ENCODE measurements around the gene ALDH5A1. TPM values are rescaled to one million over a fixed set of nuclear protein-coding genes. Genes with fewer than 3 reads are reported as not detected.

ALDH5A1 gene
- polyA plus RNA-seq, 1 donor (not counting 4 experiments of a cell fraction or from before 2014, with no cell fraction given) = 0.45 TPM

GRCh38 chr6:24504287-24504648 is 9.5 kb downstream of the ALDH5A1 start:
- no peak for FAIRE-seq
- H3K27ac ChIP-seq (ENCODE audit: control insufficient read depth, insufficient read depth, low read length) = no peak overlapping the region
- H3K79me2 ChIP-seq (ENCODE audit: control insufficient read depth, insufficient read depth, low read length) = no peaks in the 10 kb centered on the region
- H3K27me3 ChIP-seq (ENCODE audit: control insufficient read depth, extremely low read depth, insufficient read depth, low read length) = no peaks in the 10 kb centered on the region
- no peaks in the 10 kb centered on the region for H3K9me1 ChIP-seq (ENCODE audit: control insufficient read depth, extremely low read depth, insufficient read depth, low read length)
- H3K4me3 ChIP-seq (ENCODE audit: control insufficient read depth in 2 of 3, extremely low read depth in 1 of 3, insufficient read depth in 2 of 3, low read depth in 1 of 3, low read length in 3 of 3) = no peak overlapping the region
- H3K9ac ChIP-seq (ENCODE audit: control insufficient read depth, extremely low read depth, insufficient read depth, low read length) = no peak overlapping the region
- no peak overlapping the region for H3K4me2 ChIP-seq (ENCODE audit: control insufficient read depth, extremely low read depth, insufficient read depth, low read depth, low read length)
- DNase-seq (ENCODE audit: low read depth, low spot score) = no peak
- TF ChIP-seq EZH2 (IDR thresholded peaks at IDR 0.05; ENCODE audit: low read length) (no peak), CTCF (optimal IDR thresholded peaks at IDR 0.05 in 1 of 3, IDR thresholded peaks at IDR 0.05 in 1 of 3, conservative IDR thresholded peaks at IDR 0.05 in 1 of 3; ENCODE audit: extremely low read depth in 1 of 3, insufficient read depth in 2 of 3, low read length in 3 of 3) (no peak)
- no peaks in the 10 kb centered on the region for H3K4me1 ChIP-seq (ENCODE audit: control insufficient read depth, extremely low read depth, insufficient read depth, low read length)
- H4K20me1 ChIP-seq (ENCODE audit: control insufficient read depth, extremely low read depth, insufficient read depth, low read length) = no peaks in the 10 kb centered on the region
- dilution Hi-C loops (cut with MboI; ENCODE audit: extremely low pct_ligation_motif_present, low sequenced_read_pairs) = no loop called here
- H2AFZ ChIP-seq (ENCODE audit: control insufficient read depth, low read length) = no peak overlapping the region
- no peaks in the 10 kb centered on the region for H3K9me3 ChIP-seq (ENCODE audit: control insufficient read depth, low read depth, low read length)
- H3K36me3 ChIP-seq (ENCODE audit: control insufficient read depth in 2 of 2, extremely low read depth in 1 of 2, insufficient read depth in 2 of 2, low read length in 2 of 2) = no peaks in the 10 kb centered on the region

GRCh38 chr6:24504649-24505586 is 10.1 kb downstream of the ALDH5A1 start:
- no peak for DNase-seq (ENCODE audit: low read depth, low spot score)
- no peak overlapping the region for H3K4me2 ChIP-seq (ENCODE audit: control insufficient read depth, extremely low read depth, insufficient read depth, low read depth, low read length)

More at GRCh38 chr6:24504649-24505586, 10.1 kb downstream of the ALDH5A1 start:
- no peak overlapping the region for H3K9ac ChIP-seq (ENCODE audit: control insufficient read depth, extremely low read depth, insufficient read depth, low read length)
- H3K4me1 ChIP-seq (ENCODE audit: control insufficient read depth, extremely low read depth, insufficient read depth, low read length) = no peaks in the 10 kb centered on the region
- TF ChIP-seq EZH2 (IDR thresholded peaks at IDR 0.05; ENCODE audit: low read length) (no peak), CTCF (optimal IDR thresholded peaks at IDR 0.05 in 1 of 3, IDR thresholded peaks at IDR 0.05 in 1 of 3, conservative IDR thresholded peaks at IDR 0.05 in 1 of 3; ENCODE audit: extremely low read depth in 1 of 3, insufficient read depth in 2 of 3, low read length in 3 of 3) (no peak)
- H4K20me1 ChIP-seq (ENCODE audit: control insufficient read depth, extremely low read depth, insufficient read depth, low read length) = no peaks in the 10 kb centered on the region
- dilution Hi-C loops (cut with MboI; ENCODE audit: extremely low pct_ligation_motif_present, low sequenced_read_pairs) = no loop called here
- H3K27me3 ChIP-seq (ENCODE audit: control insufficient read depth, extremely low read depth, insufficient read depth, low read length) = no peaks in the 10 kb centered on the region
- no peak overlapping the region for H3K4me3 ChIP-seq (ENCODE audit: control insufficient read depth in 2 of 3, extremely low read depth in 1 of 3, insufficient read depth in 2 of 3, low read depth in 1 of 3, low read length in 3 of 3)
- no peaks in the 10 kb centered on the region for H3K9me3 ChIP-seq (ENCODE audit: control insufficient read depth, low read depth, low read length)
- H3K27ac ChIP-seq (ENCODE audit: control insufficient read depth, insufficient read depth, low read length) = no peak overlapping the region
- no peaks in the 10 kb centered on the region for H3K36me3 ChIP-seq (ENCODE audit: control insufficient read depth in 2 of 2, extremely low read depth in 1 of 2, insufficient read depth in 2 of 2, low read length in 2 of 2)
- H3K9me1 ChIP-seq (ENCODE audit: control insufficient read depth, extremely low read depth, insufficient read depth, low read length) = no peaks in the 10 kb centered on the region
- no peaks in the 10 kb centered on the region for H3K79me2 ChIP-seq (ENCODE audit: control insufficient read depth, insufficient read depth, low read length)
- no peak overlapping the region for H2AFZ ChIP-seq (ENCODE audit: control insufficient read depth, low read length)
- no peak for FAIRE-seq
